GM19395 (cell line): ENCODE data around the gene GIMAP7.

Source experiments
- ATAC-seq: cut with Tn5 transposase; IDR thresholded peaks from one replicate; pipeline ENCODE4 v1.9.1; 2021; ENCODE audit warnings: mild to moderate bottlenecking, moderate library complexity; ENCODE audit not compliant: unreplicated experiment

GIMAP7 gene

DNA sequence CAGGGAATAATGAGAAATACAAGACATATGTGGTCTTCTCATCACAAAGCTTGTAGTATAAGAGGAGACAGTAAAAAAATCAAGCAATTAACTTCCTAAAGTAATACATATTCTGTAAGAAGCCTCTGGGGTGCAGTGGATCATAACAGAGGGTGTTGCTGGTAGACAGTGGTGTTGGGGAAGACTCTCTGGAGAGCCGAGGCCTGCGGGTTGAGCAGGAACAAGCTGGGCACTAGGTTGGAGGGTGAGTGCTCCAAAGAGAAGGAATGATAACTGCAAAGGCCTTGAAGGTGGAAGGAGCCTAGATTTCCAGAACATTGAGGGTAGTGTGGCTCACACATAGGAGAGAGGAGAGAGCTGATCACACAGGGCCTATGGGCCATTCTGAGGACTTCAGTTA lies 54.0 kb downstream of the GIMAP7 start:
- ATAC-seq, result no peak

DNA sequence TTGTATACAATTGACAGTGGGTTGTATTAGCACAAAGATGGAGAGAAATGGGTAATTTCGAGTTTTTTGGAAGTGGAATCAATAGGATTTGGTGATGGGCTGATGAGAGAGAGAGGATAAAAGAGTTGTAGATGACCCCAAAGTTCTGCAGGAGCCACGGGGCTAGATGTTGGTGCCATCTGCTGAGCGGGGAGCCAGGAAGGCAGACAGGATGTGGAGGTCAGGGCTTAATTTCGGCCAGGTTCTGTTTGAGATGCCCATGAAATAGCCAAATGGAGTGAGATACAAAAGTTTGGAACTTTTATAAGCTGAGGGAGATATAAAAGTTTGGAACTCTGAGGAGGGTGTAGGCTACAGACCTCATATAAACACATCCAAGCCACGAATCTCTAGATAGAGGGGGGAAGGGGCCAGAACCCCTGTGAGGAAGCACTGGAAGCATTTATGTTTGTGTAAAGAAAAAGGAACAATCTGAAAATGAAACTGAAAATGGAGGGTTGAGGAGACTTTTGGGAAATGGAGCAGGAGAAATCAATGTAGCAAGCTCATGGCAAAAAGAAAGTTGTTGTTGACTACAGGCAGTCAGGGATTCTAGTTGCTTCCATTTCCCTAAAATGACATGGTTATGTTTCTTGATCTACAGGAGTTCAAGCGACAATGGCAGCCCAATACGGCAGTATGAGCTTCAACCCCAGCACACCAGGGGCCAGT lies 54.7 kb downstream of the GIMAP7 start:
- ATAC-seq, result no peak
